ENCODE results near the gene TOP3B. TPM values are rescaled to one million over a fixed set of nuclear protein-coding genes. Genes with fewer than 3 reads are reported as not detected.

The TOP3B gene
- total and polyA plus RNA-seq, 4 donors, result 6.0 to 26.9 (median 8.8) TPM

DNA sequence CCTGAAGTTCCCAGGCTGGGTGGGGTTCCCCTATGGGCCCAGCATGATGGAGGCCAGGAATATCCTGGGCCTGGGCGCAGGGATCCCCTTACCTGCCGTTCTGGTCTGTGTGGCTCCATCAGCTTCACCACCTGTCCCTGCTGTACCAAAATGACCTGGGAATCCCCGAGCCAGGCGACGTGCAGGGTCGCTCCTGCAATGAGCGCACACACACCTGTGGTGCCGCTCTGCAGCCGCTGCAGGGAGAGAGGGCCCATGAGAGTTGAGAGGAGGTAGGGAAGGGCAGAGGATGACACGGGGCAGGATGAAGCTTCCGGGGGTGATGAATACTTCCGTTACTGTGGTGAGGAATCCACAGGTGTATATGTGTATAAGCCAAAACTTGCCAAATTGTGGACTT, 51.5 kb downstream of the TOP3B start:
- Histone ChIP-seq H3K4me1 (ENCODE audit: control insufficient read depth in 4 of 4, insufficient read depth in 4 of 4, low read length in 3 of 4) (peaks cover 0 to 8% (median 4%) of the 10 kb centered on the region in 4 donors), H3K27me3 (ENCODE audit: control insufficient read depth in 4 of 4, insufficient read depth in 4 of 4, low read length in 3 of 4) (no peaks in the 10 kb centered on the region), H3K27ac (ENCODE audit: low read depth in 1 of 2, low read length in 2 of 2) (no peak overlapping the region), H3K9ac (ENCODE audit: low read depth in 1 of 2, low read length in 2 of 2) (no peak overlapping the region), H3K9me3 (ENCODE audit: control insufficient read depth in 4 of 4, low read length in 3 of 4) (no peaks in the 10 kb centered on the region), H3K36me3 (ENCODE audit: control insufficient read depth in 4 of 4, insufficient read depth in 3 of 4, low read depth in 1 of 4, low read length in 3 of 4) (peaks cover 9 to 23% (median 12%) of the 10 kb centered on the region in 4 donors), H3K4me3 (ENCODE audit: low read depth in 1 of 3, low read length in 3 of 3) (no peak overlapping the region)
- 96% methylated on average over 12 of the region's 12 CpGs for WGBS
- no peak for DNase-seq (ENCODE audit: low spot score)
- TF ChIP-seq FOXA2 (IDR thresholded peaks at IDR 0.05) (no peak), FOXA1 (IDR thresholded peaks at IDR 0.05) (no peak), TAF1 (conservative IDR thresholded peaks at IDR 0.05) (no peak), SP1 (IDR thresholded peaks at IDR 0.05) (no peak), RAD21 (IDR thresholded peaks at IDR 0.05) (no peak), RXRA (IDR thresholded peaks at IDR 0.05) (no peak), EGR1 (IDR thresholded peaks at IDR 0.05; ENCODE audit: low read depth in 2 of 2) (no peak), HNF4A (conservative IDR thresholded peaks at IDR 0.05) (no peak), HNF4G (IDR thresholded peaks at IDR 0.05) (no peak), YY1 (IDR thresholded peaks at IDR 0.05) (no peak), NR2F2 (IDR thresholded peaks at IDR 0.05) (no peak)
- TF ChIP-seq, protein P1, sequence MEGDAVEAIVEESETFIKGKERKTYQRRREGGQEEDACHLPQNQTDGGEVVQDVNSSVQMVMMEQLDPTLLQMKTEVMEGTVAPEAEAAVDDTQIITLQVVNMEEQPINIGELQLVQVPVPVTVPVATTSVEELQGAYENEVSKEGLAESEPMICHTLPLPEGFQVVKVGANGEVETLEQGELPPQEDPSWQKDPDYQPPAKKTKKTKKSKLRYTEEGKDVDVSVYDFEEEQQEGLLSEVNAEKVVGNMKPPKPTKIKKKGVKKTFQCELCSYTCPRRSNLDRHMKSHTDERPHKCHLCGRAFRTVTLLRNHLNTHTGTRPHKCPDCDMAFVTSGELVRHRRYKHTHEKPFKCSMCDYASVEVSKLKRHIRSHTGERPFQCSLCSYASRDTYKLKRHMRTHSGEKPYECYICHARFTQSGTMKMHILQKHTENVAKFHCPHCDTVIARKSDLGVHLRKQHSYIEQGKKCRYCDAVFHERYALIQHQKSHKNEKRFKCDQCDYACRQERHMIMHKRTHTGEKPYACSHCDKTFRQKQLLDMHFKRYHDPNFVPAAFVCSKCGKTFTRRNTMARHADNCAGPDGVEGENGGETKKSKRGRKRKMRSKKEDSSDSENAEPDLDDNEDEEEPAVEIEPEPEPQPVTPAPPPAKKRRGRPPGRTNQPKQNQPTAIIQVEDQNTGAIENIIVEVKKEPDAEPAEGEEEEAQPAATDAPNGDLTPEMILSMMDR (IDR thresholded peaks at IDR 0.05; ENCODE audit: low read depth, low read length, missing input control), result no peak
- TF ChIP-seq, protein P2, sequence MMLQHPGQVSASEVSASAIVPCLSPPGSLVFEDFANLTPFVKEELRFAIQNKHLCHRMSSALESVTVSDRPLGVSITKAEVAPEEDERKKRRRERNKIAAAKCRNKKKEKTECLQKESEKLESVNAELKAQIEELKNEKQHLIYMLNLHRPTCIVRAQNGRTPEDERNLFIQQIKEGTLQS (IDR thresholded peaks at IDR 0.05), result no peak
- TF ChIP-seq, protein P3, sequence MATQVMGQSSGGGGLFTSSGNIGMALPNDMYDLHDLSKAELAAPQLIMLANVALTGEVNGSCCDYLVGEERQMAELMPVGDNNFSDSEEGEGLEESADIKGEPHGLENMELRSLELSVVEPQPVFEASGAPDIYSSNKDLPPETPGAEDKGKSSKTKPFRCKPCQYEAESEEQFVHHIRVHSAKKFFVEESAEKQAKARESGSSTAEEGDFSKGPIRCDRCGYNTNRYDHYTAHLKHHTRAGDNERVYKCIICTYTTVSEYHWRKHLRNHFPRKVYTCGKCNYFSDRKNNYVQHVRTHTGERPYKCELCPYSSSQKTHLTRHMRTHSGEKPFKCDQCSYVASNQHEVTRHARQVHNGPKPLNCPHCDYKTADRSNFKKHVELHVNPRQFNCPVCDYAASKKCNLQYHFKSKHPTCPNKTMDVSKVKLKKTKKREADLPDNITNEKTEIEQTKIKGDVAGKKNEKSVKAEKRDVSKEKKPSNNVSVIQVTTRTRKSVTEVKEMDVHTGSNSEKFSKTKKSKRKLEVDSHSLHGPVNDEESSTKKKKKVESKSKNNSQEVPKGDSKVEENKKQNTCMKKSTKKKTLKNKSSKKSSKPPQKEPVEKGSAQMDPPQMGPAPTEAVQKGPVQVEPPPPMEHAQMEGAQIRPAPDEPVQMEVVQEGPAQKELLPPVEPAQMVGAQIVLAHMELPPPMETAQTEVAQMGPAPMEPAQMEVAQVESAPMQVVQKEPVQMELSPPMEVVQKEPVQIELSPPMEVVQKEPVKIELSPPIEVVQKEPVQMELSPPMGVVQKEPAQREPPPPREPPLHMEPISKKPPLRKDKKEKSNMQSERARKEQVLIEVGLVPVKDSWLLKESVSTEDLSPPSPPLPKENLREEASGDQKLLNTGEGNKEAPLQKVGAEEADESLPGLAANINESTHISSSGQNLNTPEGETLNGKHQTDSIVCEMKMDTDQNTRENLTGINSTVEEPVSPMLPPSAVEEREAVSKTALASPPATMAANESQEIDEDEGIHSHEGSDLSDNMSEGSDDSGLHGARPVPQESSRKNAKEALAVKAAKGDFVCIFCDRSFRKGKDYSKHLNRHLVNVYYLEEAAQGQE (IDR thresholded peaks at IDR 0.05), result no peak

DNA sequence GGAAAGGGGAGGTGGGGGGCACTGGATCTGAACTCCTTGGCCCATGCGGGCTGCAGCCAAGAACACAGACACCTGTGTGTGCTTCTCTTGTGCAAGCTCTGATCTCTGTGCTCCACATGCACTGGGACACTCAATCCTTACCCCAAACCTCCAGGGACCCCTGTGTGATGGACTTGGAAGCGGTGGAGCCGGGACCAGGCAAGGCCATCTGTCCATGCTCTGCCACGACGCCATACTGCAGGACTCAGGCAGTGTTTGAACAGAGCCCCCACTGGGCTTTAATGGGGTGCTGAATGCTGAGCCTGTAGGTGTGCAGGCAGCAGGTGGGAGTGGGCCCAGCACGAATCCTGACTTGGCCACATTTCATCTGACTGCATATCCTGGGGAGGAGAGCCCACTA, 53.3 kb downstream of the TOP3B start:
- H3K27ac ChIP-seq (ENCODE audit: low read depth in 1 of 2, low read length in 2 of 2), result no peak overlapping the region
- no peaks in the 10 kb centered on the region for H3K9me3 ChIP-seq (ENCODE audit: control insufficient read depth in 4 of 4, low read length in 3 of 4)
- WGBS, result 93% methylated on average over 6 of the region's 6 CpGs
- no peak overlapping the region for H3K4me3 ChIP-seq (ENCODE audit: low read depth in 1 of 3, low read length in 3 of 3)
- H3K9ac ChIP-seq (ENCODE audit: low read depth in 1 of 2, low read length in 2 of 2), result no peak overlapping the region
- DNase-seq (ENCODE audit: low spot score), result no peak
- H3K4me1 ChIP-seq (ENCODE audit: control insufficient read depth in 4 of 4, insufficient read depth in 4 of 4, low read length in 3 of 4), result peaks cover 0 to 8% (median 4%) of the 10 kb centered on the region in 4 donors
- H3K27me3 ChIP-seq (ENCODE audit: control insufficient read depth in 4 of 4, insufficient read depth in 4 of 4, low read length in 3 of 4), result no peaks in the 10 kb centered on the region
- H3K36me3 ChIP-seq (ENCODE audit: control insufficient read depth in 4 of 4, insufficient read depth in 3 of 4, low read depth in 1 of 4, low read length in 3 of 4), result peaks cover 9 to 26% (median 12%) of the 10 kb centered on the region in 4 donors
- TF ChIP-seq GABPA (IDR thresholded peaks at IDR 0.05 in 1 of 2, conservative IDR thresholded peaks at IDR 0.05 in 1 of 2), result no peak
- no peak for TF ChIP-seq HNF4A (conservative IDR thresholded peaks at IDR 0.05)
- TF ChIP-seq, protein P2 (IDR thresholded peaks at IDR 0.05), result no peak
- TF ChIP-seq JUND (IDR thresholded peaks at IDR 0.05), result no peak
- TF ChIP-seq, protein P4, sequence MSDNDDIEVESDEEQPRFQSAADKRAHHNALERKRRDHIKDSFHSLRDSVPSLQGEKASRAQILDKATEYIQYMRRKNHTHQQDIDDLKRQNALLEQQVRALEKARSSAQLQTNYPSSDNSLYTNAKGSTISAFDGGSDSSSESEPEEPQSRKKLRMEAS (IDR thresholded peaks at IDR 0.05), result no peak
- TF ChIP-seq TAF1 (conservative IDR thresholded peaks at IDR 0.05), result no peak
- no peak for TF ChIP-seq YY1 (IDR thresholded peaks at IDR 0.05)
- TF ChIP-seq SP1 (IDR thresholded peaks at IDR 0.05), result no peak
- no peak for TF ChIP-seq RXRA (IDR thresholded peaks at IDR 0.05)
- no peak for TF ChIP-seq HNF4G (IDR thresholded peaks at IDR 0.05)
- TF ChIP-seq, protein P1 (IDR thresholded peaks at IDR 0.05; ENCODE audit: low read depth, low read length, missing input control), result no peak
- no peak for TF ChIP-seq NR2F2 (IDR thresholded peaks at IDR 0.05)
- TF ChIP-seq, protein P5, sequence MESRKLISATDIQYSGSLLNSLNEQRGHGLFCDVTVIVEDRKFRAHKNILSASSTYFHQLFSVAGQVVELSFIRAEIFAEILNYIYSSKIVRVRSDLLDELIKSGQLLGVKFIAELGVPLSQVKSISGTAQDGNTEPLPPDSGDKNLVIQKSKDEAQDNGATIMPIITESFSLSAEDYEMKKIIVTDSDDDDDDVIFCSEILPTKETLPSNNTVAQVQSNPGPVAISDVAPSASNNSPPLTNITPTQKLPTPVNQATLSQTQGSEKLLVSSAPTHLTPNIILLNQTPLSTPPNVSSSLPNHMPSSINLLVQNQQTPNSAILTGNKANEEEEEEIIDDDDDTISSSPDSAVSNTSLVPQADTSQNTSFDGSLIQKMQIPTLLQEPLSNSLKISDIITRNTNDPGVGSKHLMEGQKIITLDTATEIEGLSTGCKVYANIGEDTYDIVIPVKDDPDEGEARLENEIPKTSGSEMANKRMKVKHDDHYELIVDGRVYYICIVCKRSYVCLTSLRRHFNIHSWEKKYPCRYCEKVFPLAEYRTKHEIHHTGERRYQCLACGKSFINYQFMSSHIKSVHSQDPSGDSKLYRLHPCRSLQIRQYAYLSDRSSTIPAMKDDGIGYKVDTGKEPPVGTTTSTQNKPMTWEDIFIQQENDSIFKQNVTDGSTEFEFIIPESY (IDR thresholded peaks at IDR 0.05), result no peak
- TF ChIP-seq FOXA2 (IDR thresholded peaks at IDR 0.05), result no peak
- TF ChIP-seq RAD21 (IDR thresholded peaks at IDR 0.05), result no peak
- TF ChIP-seq FOXA1 (IDR thresholded peaks at IDR 0.05), result no peak
- TF ChIP-seq EGR1 (IDR thresholded peaks at IDR 0.05; ENCODE audit: low read depth in 2 of 2), result no peak

Measured in liver (tissue), 9 donors.